ENCODE data around the gene SURF4.
A peak's percentile ranks its signal among the peaks of the same experiment; 100 is the strongest.

Gene SURF4

GRCh38 chr9:133329306-133330156 is 46.3 kb downstream of the SURF4 start:
- peak; percentile 56 for TF ChIP-seq RAD21 (IDR thresholded peaks at IDR 0.05; ENCODE audit: low read depth)

- no peak for TF ChIP-seq CREB1 (IDR thresholded peaks at IDR 0.05; ENCODE audit: low read depth)
- TF ChIP-seq CEBPB (IDR thresholded peaks at IDR 0.05) = no peak
- TF ChIP-seq ZBTB7A (IDR thresholded peaks at IDR 0.05; ENCODE audit: low read depth) = no peak
- TF ChIP-seq TEAD4 (IDR thresholded peaks at IDR 0.05) = no peak
- no peak for TF ChIP-seq EGR1 (IDR thresholded peaks at IDR 0.05)
- TF ChIP-seq TCF12 (IDR thresholded peaks at IDR 0.05; ENCODE audit: low read depth) = no peak
- TF ChIP-seq RAD21 (IDR thresholded peaks at IDR 0.05; ENCODE audit: low read depth) = no peak
- TF ChIP-seq USF1 (IDR thresholded peaks at IDR 0.05) = no peak
- no peak for TF ChIP-seq EP300 (IDR thresholded peaks at IDR 0.05; ENCODE audit: borderline replicate concordance)
- TF ChIP-seq YY1 (IDR thresholded peaks at IDR 0.05; ENCODE audit: low read depth) = no peak
Observed at GRCh38 chr9:133327834-133328484, 47.9 kb downstream of the SURF4 start.

- TF ChIP-seq MAX (IDR thresholded peaks at IDR 0.05) (no peak), FOXM1 (IDR thresholded peaks at IDR 0.05; ENCODE audit: borderline replicate concordance, low read depth) (no peak), YY1 (IDR thresholded peaks at IDR 0.05; ENCODE audit: low read depth) (no peak), CEBPB (IDR thresholded peaks at IDR 0.05) (no peak), EP300 (IDR thresholded peaks at IDR 0.05; ENCODE audit: borderline replicate concordance) (no peak), TAF1 (IDR thresholded peaks at IDR 0.05; ENCODE audit: low read depth) (no peak)
Observed at GRCh38 chr9:133323991-133324703, 51.7 kb downstream of the SURF4 start.

DNA sequence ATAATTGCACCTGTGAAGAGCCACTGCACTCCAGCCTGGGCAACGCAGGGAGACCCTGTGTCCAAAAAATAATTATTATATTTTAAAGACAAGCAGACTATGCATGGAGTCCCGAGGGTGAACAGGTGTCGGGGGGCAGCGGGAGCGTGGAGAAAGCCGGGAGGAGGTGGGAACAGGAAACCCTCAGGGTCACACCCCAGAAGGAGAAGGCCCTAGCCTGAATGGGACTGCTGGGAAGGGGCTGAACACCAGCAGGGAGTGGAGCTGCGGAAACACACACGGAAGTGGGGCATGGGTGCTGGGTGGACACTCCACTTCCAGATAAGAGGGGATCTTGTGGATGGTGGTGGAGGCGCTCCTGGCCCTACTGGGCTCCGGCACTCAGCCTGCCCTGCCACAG is 52.6 kb downstream of the SURF4 start:
- no peak for TF ChIP-seq NFIC (IDR thresholded peaks at IDR 0.05)
- no peak for TF ChIP-seq RAD21 (IDR thresholded peaks at IDR 0.05; ENCODE audit: low read depth)
- TF ChIP-seq FOXM1 (IDR thresholded peaks at IDR 0.05; ENCODE audit: borderline replicate concordance, low read depth) = no peak
- no peak for TF ChIP-seq ZBTB7A (IDR thresholded peaks at IDR 0.05; ENCODE audit: low read depth)
- TF ChIP-seq EGR1 (IDR thresholded peaks at IDR 0.05) = no peak
- TF ChIP-seq REST (IDR thresholded peaks at IDR 0.05; ENCODE audit: low read depth) = no peak
- no peak for TF ChIP-seq TAF1 (IDR thresholded peaks at IDR 0.05; ENCODE audit: low read depth)
- no peak for TF ChIP-seq USF1 (IDR thresholded peaks at IDR 0.05)
- TF ChIP-seq EP300 (IDR thresholded peaks at IDR 0.05; ENCODE audit: borderline replicate concordance) = no peak
- no peak for TF ChIP-seq YY1 (IDR thresholded peaks at IDR 0.05; ENCODE audit: low read depth)
- TF ChIP-seq CEBPB (IDR thresholded peaks at IDR 0.05) = no peak
- no peak for TF ChIP-seq TEAD4 (IDR thresholded peaks at IDR 0.05)
- TF ChIP-seq TCF12 (IDR thresholded peaks at IDR 0.05; ENCODE audit: low read depth) = no peak
- no peak for TF ChIP-seq CREB1 (IDR thresholded peaks at IDR 0.05; ENCODE audit: low read depth)
- no peak for TF ChIP-seq MAX (IDR thresholded peaks at IDR 0.05)

DNA sequence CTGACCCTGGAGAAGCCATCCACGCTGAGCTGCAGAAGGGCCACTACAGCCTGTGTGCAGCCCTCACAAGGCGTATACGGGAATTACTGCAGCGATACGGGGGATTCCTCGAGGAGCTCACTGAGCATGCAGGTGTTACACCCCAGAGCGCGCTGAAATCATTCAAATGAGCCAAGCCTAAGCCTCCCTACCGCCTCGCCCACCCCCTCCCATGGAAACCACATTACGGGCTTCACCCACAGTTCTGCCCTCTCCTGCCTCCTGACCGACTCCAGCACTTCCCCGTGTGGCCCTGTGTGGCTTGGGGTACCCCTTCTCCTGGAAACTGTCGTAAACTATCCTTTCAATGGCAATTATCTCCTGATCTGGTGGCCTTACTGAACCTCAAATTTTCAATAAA is 53.2 kb downstream of the SURF4 start:
- TF ChIP-seq MAX (IDR thresholded peaks at IDR 0.05) = no peak
- TF ChIP-seq USF1 (IDR thresholded peaks at IDR 0.05) = no peak
- no peak for TF ChIP-seq EGR1 (IDR thresholded peaks at IDR 0.05)
- no peak for TF ChIP-seq CEBPB (IDR thresholded peaks at IDR 0.05)
- no peak for TF ChIP-seq FOXM1 (IDR thresholded peaks at IDR 0.05; ENCODE audit: borderline replicate concordance, low read depth)
- TF ChIP-seq YY1 (IDR thresholded peaks at IDR 0.05; ENCODE audit: low read depth) = no peak
- TF ChIP-seq ZBTB7A (IDR thresholded peaks at IDR 0.05; ENCODE audit: low read depth) = no peak
- no peak for TF ChIP-seq TEAD4 (IDR thresholded peaks at IDR 0.05)
- no peak for TF ChIP-seq TCF12 (IDR thresholded peaks at IDR 0.05; ENCODE audit: low read depth)
- no peak for TF ChIP-seq CREB1 (IDR thresholded peaks at IDR 0.05; ENCODE audit: low read depth)
- no peak for TF ChIP-seq RAD21 (IDR thresholded peaks at IDR 0.05; ENCODE audit: low read depth)
- TF ChIP-seq EP300 (IDR thresholded peaks at IDR 0.05; ENCODE audit: borderline replicate concordance) = no peak
- TF ChIP-seq TAF1 (IDR thresholded peaks at IDR 0.05; ENCODE audit: low read depth) = no peak
- no peak for TF ChIP-seq NFIC (IDR thresholded peaks at IDR 0.05)
- no peak for TF ChIP-seq REST (IDR thresholded peaks at IDR 0.05; ENCODE audit: low read depth)

Measured in Ishikawa (cell line).